Subcutaneous abdominal adipose tissue (tissue), 5 donors: ENCODE data around the gene RASAL2.
"Not testable (repeated sequence)": the region's sequence is repeated elsewhere in the genome, so short reads cannot be mapped to it uniquely, and the experiment has no call there.

Experiments
- H3K27ac ChIP-seq: one replicate; pipeline ENCODE4 v1.7.0; 2013; ENCODE audit warnings: low read depth, mild to moderate bottlenecking, inconsistent platforms, low read length, moderate library complexity
- H3K27me3 ChIP-seq, 5 donors: one replicate each; pipeline ENCODE4 v1.7.0; 2013; ENCODE audit warnings: low read length in 5 of 5, inconsistent platforms in 1 of 5; ENCODE audit not compliant: control insufficient read depth in 5 of 5, insufficient read depth in 4 of 5
- H3K36me3 ChIP-seq, 5 donors: one replicate each; pipeline ENCODE4 v1.7.0; 2013; ENCODE audit warnings: low read length in 5 of 5; ENCODE audit not compliant: control insufficient read depth in 5 of 5, insufficient read depth in 5 of 5
- H3K4me1 ChIP-seq, 5 donors: one replicate each; pipeline ENCODE4 v1.7.0; 2013; ENCODE audit warnings: low read length in 5 of 5, mild to moderate bottlenecking in 3 of 5, moderate library complexity in 1 of 5; ENCODE audit not compliant: control insufficient read depth in 5 of 5, insufficient read depth in 5 of 5
- H3K4me3 ChIP-seq, 5 donors: one replicate each; pipeline ENCODE4 v1.7.0; 2013; ENCODE audit warnings: low read length in 5 of 5, low read depth in 1 of 5
- H3K9ac ChIP-seq, 5 donors: one replicate each; pipeline ENCODE4 v1.7.0; 2013; ENCODE audit warnings: low read length in 5 of 5, mild to moderate bottlenecking in 4 of 5, moderate library complexity in 3 of 5
- H3K9me3 ChIP-seq, 5 donors: one replicate each; pipeline ENCODE4 v1.7.0; 2013; ENCODE audit warnings: low read length in 5 of 5; ENCODE audit not compliant: control insufficient read depth in 5 of 5
- donor health status: healthy.
- donor health status: healthy.
- donor health status: healthy.
- donor health status: healthy.
- donor health status: healthy.

Gene RASAL2

GRCh38 chr1:178208269-178208856 lies 114.5 kb downstream of the RASAL2 start:
- not testable (repeated sequence) for H3K36me3 ChIP-seq, H3K27ac ChIP-seq, H3K9ac ChIP-seq, H3K4me3 ChIP-seq, H3K27me3 ChIP-seq, H3K4me1 ChIP-seq
- H3K9me3 ChIP-seq: peaks cover 3 to 28% (median 26%) of the 10 kb centered on the region in 5 donors

- Histone ChIP-seq H3K27me3 (no peaks in the 10 kb centered on the region), H3K27ac (no peak overlapping the region), H3K36me3 (peaks cover 0 to 5% (median 2%) of the 10 kb centered on the region in 5 donors), H3K9ac (no peak overlapping the region), H3K4me1 (no peaks in the 10 kb centered on the region), H3K9me3 (peaks cover 3 to 28% (median 26%) of the 10 kb centered on the region in 5 donors), H3K4me3 (no peak overlapping the region)
Observed at GRCh38 chr1:178209935-178210334, 116.0 kb downstream of the RASAL2 start.

DNA sequence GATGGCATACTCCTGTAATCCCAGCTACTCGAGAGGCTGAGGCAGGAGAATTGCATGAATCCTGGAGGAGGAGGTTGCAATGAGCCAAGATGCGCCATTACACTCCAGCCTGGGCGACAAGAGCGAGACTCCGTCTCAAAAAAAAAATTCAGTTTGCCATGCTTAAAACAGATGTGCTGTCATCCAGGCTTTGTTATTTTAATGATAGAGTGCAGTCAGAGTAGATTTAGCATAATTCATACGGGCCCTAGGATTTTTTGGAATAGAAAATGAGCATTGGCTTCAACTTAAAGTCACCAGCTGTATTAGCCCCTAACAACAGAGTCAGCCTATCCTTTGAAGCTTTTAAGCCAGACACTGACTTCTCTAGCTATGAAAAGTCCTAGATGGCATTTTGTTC lies 124.6 kb downstream of the RASAL2 start:
- no peak overlapping the region for H3K27ac ChIP-seq
- no peaks in the 10 kb centered on the region for H3K36me3 ChIP-seq
- no peaks in the 10 kb centered on the region for H3K4me1 ChIP-seq
- H3K27me3 ChIP-seq: no peaks in the 10 kb centered on the region
- no peak overlapping the region for H3K9ac ChIP-seq
- H3K4me3 ChIP-seq: no peak overlapping the region
- H3K9me3 ChIP-seq: no peaks in the 10 kb centered on the region

DNA sequence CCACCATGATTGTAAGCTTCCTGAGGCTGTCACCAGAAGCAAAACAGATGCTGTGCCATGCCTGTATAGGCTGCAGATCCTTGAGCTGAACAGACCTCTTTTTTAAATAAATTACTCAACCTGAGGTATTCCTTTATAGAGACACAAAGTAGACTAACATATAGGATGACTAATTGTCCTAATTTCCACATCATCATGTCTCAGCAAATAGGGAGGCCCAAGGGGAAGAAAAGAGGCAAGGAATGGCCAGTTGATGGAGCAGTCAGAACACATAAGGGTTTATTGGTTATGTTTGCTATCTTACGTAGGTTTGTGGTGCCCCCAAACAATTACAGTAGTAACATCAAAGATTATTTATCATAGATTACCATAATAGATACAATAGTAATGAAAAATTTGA lies 126.2 kb downstream of the RASAL2 start:
- H3K9ac ChIP-seq: no peak overlapping the region
- H3K4me1 ChIP-seq: no peaks in the 10 kb centered on the region
- no peaks in the 10 kb centered on the region for H3K9me3 ChIP-seq
- no peak overlapping the region for H3K4me3 ChIP-seq
- H3K36me3 ChIP-seq: no peaks in the 10 kb centered on the region
- no peaks in the 10 kb centered on the region for H3K27me3 ChIP-seq
- H3K27ac ChIP-seq: no peak overlapping the region

DNA sequence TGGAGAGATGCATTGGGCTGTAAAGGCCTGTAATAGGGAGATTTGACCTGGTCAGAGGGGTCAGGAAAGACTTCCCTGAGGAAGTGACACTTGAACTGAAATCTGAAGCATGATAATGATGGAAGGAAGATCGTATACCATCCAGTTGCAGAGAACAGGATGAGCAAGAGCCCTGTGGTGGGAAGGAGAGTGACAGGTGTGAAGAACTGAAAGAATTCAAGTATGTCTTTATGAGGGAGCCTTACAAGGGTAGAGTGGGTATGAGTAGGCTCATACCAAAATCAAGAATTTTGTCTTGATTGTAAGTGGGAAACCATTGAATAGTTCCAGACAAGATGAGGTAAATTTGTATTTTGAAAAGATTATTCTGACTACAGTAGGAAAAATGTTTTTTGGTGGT lies 129.4 kb downstream of the RASAL2 start:
- Histone ChIP-seq H3K27me3 (no peaks in the 10 kb centered on the region), H3K36me3 (no peaks in the 10 kb centered on the region), H3K4me3 (no peak overlapping the region), H3K9me3 (no peaks in the 10 kb centered on the region), H3K9ac (no peak overlapping the region), H3K27ac (no peak overlapping the region), H3K4me1 (no peaks in the 10 kb centered on the region)

GRCh38 chr1:178224358-178224757 lies 130.5 kb downstream of the RASAL2 start:
- no peaks in the 10 kb centered on the region for H3K36me3 ChIP-seq
- no peaks in the 10 kb centered on the region for H3K27me3 ChIP-seq
- H3K4me1 ChIP-seq: no peaks in the 10 kb centered on the region
- no peak overlapping the region for H3K27ac ChIP-seq
- no peak overlapping the region for H3K9ac ChIP-seq
- no peak overlapping the region for H3K4me3 ChIP-seq
- no peaks in the 10 kb centered on the region for H3K9me3 ChIP-seq

DNA sequence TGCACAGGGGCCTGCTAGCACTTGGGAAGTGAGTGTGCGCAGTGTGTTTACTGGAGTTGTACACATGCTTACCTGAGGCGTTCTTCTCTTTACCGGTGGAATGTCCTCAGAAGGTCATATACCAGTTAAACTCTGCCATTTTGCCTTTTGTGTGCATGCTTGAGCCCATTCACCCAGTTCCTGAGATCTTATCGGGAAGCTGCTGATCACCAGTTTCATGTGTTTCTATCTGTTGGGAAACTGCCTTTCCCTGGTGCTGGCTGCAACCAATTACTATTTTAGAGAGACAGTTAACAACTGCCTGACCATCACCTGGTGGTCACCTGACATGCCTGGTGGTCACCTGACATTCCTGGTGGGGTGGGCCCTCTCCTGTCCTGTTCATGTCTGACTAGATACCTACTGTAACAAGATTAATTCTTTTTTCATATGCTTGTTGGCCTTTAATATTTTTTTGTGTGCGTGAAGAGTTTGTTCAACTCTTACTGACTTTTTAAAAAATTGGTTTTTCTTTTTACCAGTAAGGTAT lies 137.0 kb downstream of the RASAL2 start:
- Histone ChIP-seq H3K4me3 (no peak overlapping the region), H3K36me3 (no peaks in the 10 kb centered on the region), H3K27ac (no peak overlapping the region), H3K9me3 (no peaks in the 10 kb centered on the region), H3K4me1 (peaks cover 0 to 2% (median 0%) of the 10 kb centered on the region in 5 donors), H3K9ac (no peak overlapping the region), H3K27me3 (no peaks in the 10 kb centered on the region)

GRCh38 chr1:178232108-178232507 lies 138.2 kb downstream of the RASAL2 start:
- H3K4me1 ChIP-seq: peaks cover 0 to 2% (median 0%) of the 10 kb centered on the region in 5 donors
- no peak overlapping the region for H3K27ac ChIP-seq

DNA sequence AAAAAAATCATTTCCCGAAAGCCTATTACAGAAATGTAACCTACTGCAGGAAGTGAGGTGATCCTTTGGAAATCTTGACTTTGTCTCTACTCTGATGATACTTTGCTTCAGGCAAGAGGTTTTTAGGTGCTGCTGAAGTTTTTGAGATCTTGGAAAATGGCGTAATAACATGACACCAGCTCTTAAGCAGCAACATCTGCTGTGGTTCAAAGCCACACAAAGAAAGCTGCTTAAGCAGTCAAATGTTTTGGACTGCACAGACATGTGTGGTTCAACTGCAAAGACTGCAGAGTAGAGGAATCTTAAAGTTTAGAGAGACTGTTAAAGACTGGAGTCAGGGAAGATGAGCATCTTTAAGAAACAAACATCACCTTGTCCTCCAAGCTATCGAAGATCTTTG lies 139.0 kb downstream of the RASAL2 start:
- Histone ChIP-seq H3K4me3 (no peak overlapping the region), H3K4me1 (peaks cover 0 to 2% (median 0%) of the 10 kb centered on the region in 5 donors), H3K27ac (no peak overlapping the region), H3K36me3 (no peaks in the 10 kb centered on the region), H3K9me3 (no peaks in the 10 kb centered on the region), H3K9ac (no peak overlapping the region), H3K27me3 (no peaks in the 10 kb centered on the region)

More at GRCh38 chr1:178232108-178232507, 138.2 kb downstream of the RASAL2 start:
- Histone ChIP-seq H3K9ac (no peak overlapping the region), H3K27me3 (no peaks in the 10 kb centered on the region), H3K36me3 (no peaks in the 10 kb centered on the region), H3K4me3 (no peak overlapping the region), H3K9me3 (no peaks in the 10 kb centered on the region)

- Histone ChIP-seq H3K9ac (no peak overlapping the region), H3K4me1 (peaks cover 0 to 3% (median 0%) of the 10 kb centered on the region in 5 donors), H3K36me3 (no peaks in the 10 kb centered on the region), H3K27ac (no peak overlapping the region), H3K27me3 (no peaks in the 10 kb centered on the region), H3K4me3 (no peak overlapping the region), H3K9me3 (no peaks in the 10 kb centered on the region)
Observed at GRCh38 chr1:178237121-178237520, 143.2 kb downstream of the RASAL2 start.
